ENCODE measurements around the gene GPR107. TPM values are rescaled to one million over a fixed set of nuclear protein-coding genes. Genes with fewer than 3 reads are reported as not detected.
A peak's percentile ranks its signal among the peaks of the same experiment; 100 is the strongest.

GPR107 gene
- total and polyA plus RNA-seq, 2 donors (not counting 1 experiment from before 2014, with no cell fraction given), result 10.4 to 28.1 TPM

- Histone ChIP-seq H3K9ac (ENCODE audit: low read length) (no peak overlapping the region), H3K27ac (ENCODE audit: low read length in 2 of 2) (no peak overlapping the region), H3K9me3 (ENCODE audit: control extremely low read depth in 1 of 3, control insufficient read depth in 2 of 3, insufficient read depth in 1 of 3, low read length in 2 of 3) (no peaks in the 10 kb centered on the region), H3K4me2 (replicated peaks; ENCODE audit: low read depth, low read length, poor library complexity, severe bottlenecking) (no peak overlapping the region), H3K36me3 (replicated peaks in 1 of 2; ENCODE audit: control extremely low read depth in 1 of 2, control insufficient read depth in 1 of 2, extremely low read depth in 1 of 2, insufficient read depth in 2 of 2, low read length in 1 of 2) (peaks cover 4 to 51% of the 10 kb centered on the region in 2 experiments), H4K20me1 (ENCODE audit: control insufficient read depth, insufficient read depth, low read length, poor library complexity, severe bottlenecking) (no peaks in the 10 kb centered on the region), H2AFZ (ENCODE audit: insufficient read depth, low read depth, low read length, poor library complexity, severe bottlenecking) (no peak overlapping the region), H3K27me3 (replicated peaks in 1 of 4; ENCODE audit: control extremely low read depth in 1 of 4, control insufficient read depth in 3 of 4, insufficient read depth in 4 of 4, low read length in 3 of 4) (no peaks in the 10 kb centered on the region), H3K4me1 (ENCODE audit: control insufficient read depth in 2 of 2, insufficient read depth in 2 of 2, low read length in 2 of 2) (no peaks in the 10 kb centered on the region), H3K4me3 (ENCODE audit: control extremely low read depth in 1 of 5, extremely low read depth in 1 of 5, insufficient read depth in 1 of 5, low read depth in 2 of 5, low read length in 4 of 5) (no peak overlapping the region), H3K79me2 (ENCODE audit: control insufficient read depth, insufficient read depth, low read length) (peaks cover 3% of the 10 kb centered on the region)
- TF ChIP-seq EZH2 (IDR thresholded peaks at IDR 0.05; ENCODE audit: borderline replicate concordance, insufficient read depth, low read depth, low read length, poor library complexity, severe bottlenecking) (no peak), CTCF (IDR thresholded peaks at IDR 0.05) (no peak)
- intact Hi-C loops (cut with micrococcal nuclease), result no loop called here
- H3K27me3 Mint-ChIP-seq, result no peaks in the 10 kb centered on the region
- POLR2A ChIA-PET, result interaction anchor here (0.6 kb wide), 1 partner anchor 23 kb away, joined by 3 read pairs; no protein-coding TSS in a partner anchor
- CTCF ChIA-PET, result interaction anchor here (0.5 to 1.3 kb wide), 3 partner anchors 9 to 88 kb away, joined by 3 read pairs; no protein-coding TSS in a partner anchor
- no peak overlapping the region for H3K27ac Mint-ChIP-seq
- H3K4me1 Mint-ChIP-seq, result peaks cover 2% of the 10 kb centered on the region
- ATAC-seq (ENCODE audit: low read depth), result no peak
- WGBS (ENCODE audit: insufficient coverage), result 78% methylated on average over 2 of the region's 4 CpGs
- no peak overlapping the region for H3K4me3 Mint-ChIP-seq
- DNase-seq, result no peak
- H3K9me3 Mint-ChIP-seq (ENCODE audit: insufficient read depth), result no peaks in the 10 kb centered on the region
Measured at GRCh38 chr9:130092910-130093309, 39.2 kb downstream of the GPR107 start.

- H3K27ac ChIP-seq (ENCODE audit: low read length in 2 of 2), result no peak overlapping the region
- H4K20me1 ChIP-seq (ENCODE audit: control insufficient read depth, insufficient read depth, low read length, poor library complexity, severe bottlenecking), result no peaks in the 10 kb centered on the region
- no peak overlapping the region for H3K9ac ChIP-seq (ENCODE audit: low read length)
- no peak overlapping the region for H2AFZ ChIP-seq (ENCODE audit: insufficient read depth, low read depth, low read length, poor library complexity, severe bottlenecking)
- no peak for ATAC-seq (ENCODE audit: low read depth)
- no peak overlapping the region for H3K4me2 ChIP-seq (replicated peaks; ENCODE audit: low read depth, low read length, poor library complexity, severe bottlenecking)
- intact Hi-C loops (cut with micrococcal nuclease), result no loop called here
- no peak overlapping the region for H3K4me3 Mint-ChIP-seq
- H3K27me3 ChIP-seq (replicated peaks in 1 of 4; ENCODE audit: control extremely low read depth in 1 of 4, control insufficient read depth in 3 of 4, insufficient read depth in 4 of 4, low read length in 3 of 4), result no peaks in the 10 kb centered on the region
- WGBS (ENCODE audit: insufficient coverage), result 78% methylated on average over 4 of the region's 7 CpGs
- peak overlapping the region; percentile 15 for H3K27ac Mint-ChIP-seq
- H3K9me3 ChIP-seq (ENCODE audit: control extremely low read depth in 1 of 3, control insufficient read depth in 2 of 3, insufficient read depth in 1 of 3, low read length in 2 of 3), result no peaks in the 10 kb centered on the region
- POLR2A ChIA-PET, result no interaction called here
- peaks cover 0 to 5% of the 10 kb centered on the region in 2 donors for H3K4me1 ChIP-seq (ENCODE audit: control insufficient read depth in 2 of 2, insufficient read depth in 2 of 2, low read length in 2 of 2)
- H3K27me3 Mint-ChIP-seq, result no peaks in the 10 kb centered on the region
- no peak for DNase-seq
- H3K36me3 ChIP-seq (replicated peaks in 1 of 2; ENCODE audit: control extremely low read depth in 1 of 2, control insufficient read depth in 1 of 2, extremely low read depth in 1 of 2, insufficient read depth in 2 of 2, low read length in 1 of 2), result peaks cover 4 to 57% of the 10 kb centered on the region in 2 experiments
- no peaks in the 10 kb centered on the region for H3K9me3 Mint-ChIP-seq (ENCODE audit: insufficient read depth)
- TF ChIP-seq CTCF (IDR thresholded peaks at IDR 0.05) (no peak), EZH2 (IDR thresholded peaks at IDR 0.05; ENCODE audit: borderline replicate concordance, insufficient read depth, low read depth, low read length, poor library complexity, severe bottlenecking) (no peak)
- H3K4me3 ChIP-seq (ENCODE audit: control extremely low read depth in 1 of 5, extremely low read depth in 1 of 5, insufficient read depth in 1 of 5, low read depth in 2 of 5, low read length in 4 of 5), result no peak overlapping the region
- peaks cover 13% of the 10 kb centered on the region for H3K79me2 ChIP-seq (ENCODE audit: control insufficient read depth, insufficient read depth, low read length)
- peaks cover 10% of the 10 kb centered on the region for H3K4me1 Mint-ChIP-seq
- CTCF ChIA-PET, result no interaction called here
Measured at GRCh38 chr9:130095872-130096271, 42.2 kb downstream of the GPR107 start.
